ENCODE data around the gene HMGN2.

HMGN2 gene

DNA sequence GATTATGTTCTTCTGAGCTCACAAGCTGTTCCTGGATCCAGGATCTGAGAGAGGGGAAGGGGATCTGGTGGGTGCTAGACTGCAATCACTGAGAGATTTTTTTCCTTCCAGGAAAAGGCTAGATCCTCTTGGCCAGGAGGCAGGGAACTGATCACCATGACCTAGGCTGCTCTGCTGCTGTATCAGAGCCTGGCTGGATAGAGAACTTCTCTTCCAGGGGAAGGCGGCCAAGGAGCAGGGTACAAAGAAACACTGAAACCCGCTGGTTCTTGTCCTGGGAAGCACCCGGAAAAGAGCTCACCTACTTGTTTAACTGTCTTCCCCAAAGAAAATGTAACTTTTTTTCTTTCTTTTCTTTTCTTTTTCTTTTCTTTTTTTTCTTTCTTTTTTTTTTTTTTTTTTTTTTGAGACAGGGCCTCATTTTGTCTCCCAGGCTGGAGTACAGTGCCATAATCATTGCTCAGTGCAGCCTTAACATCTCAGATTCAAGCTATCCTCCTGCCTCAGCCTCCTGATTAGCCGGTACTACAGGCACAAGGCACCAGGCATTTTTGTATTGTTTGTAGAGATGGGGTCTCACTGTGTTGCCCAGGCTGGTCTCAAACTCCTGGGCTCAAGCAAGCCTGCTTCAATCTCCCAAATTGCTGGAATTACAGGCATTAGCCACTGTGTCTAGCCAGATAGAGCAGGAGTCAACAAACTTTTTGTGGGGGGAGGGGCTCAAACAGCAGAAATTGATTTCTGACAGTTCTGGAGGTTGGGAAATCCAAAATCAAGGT, 44.9 kb downstream of the HMGN2 start:
- Histone ChIP-seq H3K9me3 (ENCODE audit: insufficient read depth, low read depth, low read length) (no peaks in the 10 kb centered on the region), H3K4me3 (ENCODE audit: low read length) (no peak overlapping the region), H3K4me1 (ENCODE audit: insufficient read depth, low read length) (no peaks in the 10 kb centered on the region), H3K27ac (ENCODE audit: low read length) (no peak overlapping the region), H3K9ac (ENCODE audit: low read depth, low read length) (no peak overlapping the region), H3K27me3 (ENCODE audit: insufficient read depth, low read length) (no peaks in the 10 kb centered on the region), H3K36me3 (ENCODE audit: insufficient read depth, low read depth, low read length) (no peaks in the 10 kb centered on the region)

DNA sequence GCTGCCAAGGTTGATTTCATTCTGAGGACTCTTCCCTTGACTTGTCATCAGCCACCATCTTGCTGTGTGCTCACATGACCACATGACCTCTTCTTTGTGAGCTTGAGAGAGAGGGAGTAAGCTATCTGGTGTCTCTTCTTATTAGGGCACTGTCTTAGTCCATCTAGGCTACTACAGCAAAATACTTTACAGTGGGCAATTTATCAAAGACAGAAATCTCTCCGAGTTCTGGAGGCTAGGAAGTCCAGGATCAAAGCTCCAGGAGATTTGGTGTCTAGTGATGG, 45.5 kb downstream of the HMGN2 start:
- Histone ChIP-seq H3K27ac (ENCODE audit: low read length) (no peak overlapping the region), H3K9me3 (ENCODE audit: insufficient read depth, low read depth, low read length) (no peaks in the 10 kb centered on the region), H3K36me3 (ENCODE audit: insufficient read depth, low read depth, low read length) (no peaks in the 10 kb centered on the region), H3K4me3 (ENCODE audit: low read length) (no peak overlapping the region), H3K27me3 (ENCODE audit: insufficient read depth, low read length) (no peaks in the 10 kb centered on the region), H3K4me1 (ENCODE audit: insufficient read depth, low read length) (no peaks in the 10 kb centered on the region), H3K9ac (ENCODE audit: low read depth, low read length) (no peak overlapping the region)

DNA sequence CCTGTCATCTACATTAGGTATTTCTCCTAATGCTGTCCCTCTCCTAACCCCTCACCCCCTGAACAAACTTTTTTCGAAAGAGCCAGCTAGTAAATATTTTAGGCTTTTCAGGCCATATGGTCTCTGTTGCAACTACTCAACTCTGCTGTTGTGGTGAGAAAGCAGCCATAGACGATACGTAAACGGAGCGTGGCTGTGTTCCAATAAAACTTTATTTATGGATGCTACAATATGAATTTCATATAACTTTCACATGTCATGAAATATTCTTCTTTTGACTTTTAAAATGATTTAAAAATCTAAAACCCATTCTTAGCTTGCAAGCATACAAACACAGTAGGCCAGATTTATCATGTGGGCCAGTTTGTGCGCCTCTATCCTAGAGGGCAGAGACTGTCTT, 46.1 kb downstream of the HMGN2 start:
- no peaks in the 10 kb centered on the region for H3K9me3 ChIP-seq (ENCODE audit: insufficient read depth, low read depth, low read length)
- no peak overlapping the region for H3K27ac ChIP-seq (ENCODE audit: low read length)

DNA sequence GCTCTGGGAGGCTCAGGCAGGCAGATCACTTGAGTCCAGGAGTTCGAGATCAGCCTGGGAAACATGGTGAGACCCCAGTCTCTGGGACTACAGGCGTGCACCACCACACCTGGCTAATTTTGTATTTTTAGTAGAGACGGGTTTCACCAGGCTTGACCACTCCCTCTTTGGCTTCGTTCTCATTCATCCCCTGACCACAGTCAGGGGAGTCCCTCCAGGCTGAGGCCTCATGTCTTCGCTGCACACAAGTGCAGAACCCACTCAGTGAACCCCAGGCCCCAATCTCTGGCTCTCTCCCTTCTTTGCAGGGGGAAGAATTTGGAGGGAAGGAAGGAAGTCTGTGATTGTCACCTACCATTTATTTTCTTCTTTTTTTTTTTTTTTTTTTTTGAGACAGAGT, 48.1 kb downstream of the HMGN2 start:
- no peaks in the 10 kb centered on the region for H3K4me1 ChIP-seq (ENCODE audit: insufficient read depth, low read length)
- no peaks in the 10 kb centered on the region for H3K36me3 ChIP-seq (ENCODE audit: insufficient read depth, low read depth, low read length)
- no peaks in the 10 kb centered on the region for H3K9me3 ChIP-seq (ENCODE audit: insufficient read depth, low read depth, low read length)
- no peaks in the 10 kb centered on the region for H3K27me3 ChIP-seq (ENCODE audit: insufficient read depth, low read length)
- H3K27ac ChIP-seq (ENCODE audit: low read length) = no peak overlapping the region
- H3K9ac ChIP-seq (ENCODE audit: low read depth, low read length) = no peak overlapping the region
- no peak overlapping the region for H3K4me3 ChIP-seq (ENCODE audit: low read length)

More for the DNA sequence above, 46.1 kb downstream of the HMGN2 start:
- no peaks in the 10 kb centered on the region for H3K27me3 ChIP-seq (ENCODE audit: insufficient read depth, low read length)
- no peaks in the 10 kb centered on the region for H3K36me3 ChIP-seq (ENCODE audit: insufficient read depth, low read depth, low read length)
- no peak overlapping the region for H3K9ac ChIP-seq (ENCODE audit: low read depth, low read length)
- H3K4me1 ChIP-seq (ENCODE audit: insufficient read depth, low read length) = no peaks in the 10 kb centered on the region
- no peak overlapping the region for H3K4me3 ChIP-seq (ENCODE audit: low read length)

DNA sequence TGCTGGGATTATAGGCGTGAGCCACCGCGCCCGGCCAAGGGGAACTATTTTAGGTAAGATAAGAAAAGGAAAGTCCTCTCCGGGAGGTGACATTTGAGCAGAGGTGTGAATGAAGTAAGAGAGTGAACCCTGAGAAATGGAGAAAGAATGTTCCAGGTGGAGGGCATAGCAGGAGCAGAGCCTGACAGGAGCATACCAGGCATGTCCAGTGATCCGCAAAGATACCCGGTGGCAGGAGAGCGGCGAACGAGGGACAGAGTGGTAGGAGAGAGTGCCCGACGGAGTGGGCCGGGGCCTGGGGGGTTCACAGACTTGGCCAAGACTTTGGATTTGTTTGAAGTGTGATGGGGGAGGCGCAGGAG, 49.4 kb downstream of the HMGN2 start:
- no peak overlapping the region for H3K27ac ChIP-seq (ENCODE audit: low read length)
- no peaks in the 10 kb centered on the region for H3K36me3 ChIP-seq (ENCODE audit: insufficient read depth, low read depth, low read length)
- H3K9me3 ChIP-seq (ENCODE audit: insufficient read depth, low read depth, low read length) = no peaks in the 10 kb centered on the region
- H3K4me1 ChIP-seq (ENCODE audit: insufficient read depth, low read length) = no peaks in the 10 kb centered on the region
- H3K4me3 ChIP-seq (ENCODE audit: low read length) = no peak overlapping the region
- no peaks in the 10 kb centered on the region for H3K27me3 ChIP-seq (ENCODE audit: insufficient read depth, low read length)
- H3K9ac ChIP-seq (ENCODE audit: low read depth, low read length) = no peak overlapping the region

DNA sequence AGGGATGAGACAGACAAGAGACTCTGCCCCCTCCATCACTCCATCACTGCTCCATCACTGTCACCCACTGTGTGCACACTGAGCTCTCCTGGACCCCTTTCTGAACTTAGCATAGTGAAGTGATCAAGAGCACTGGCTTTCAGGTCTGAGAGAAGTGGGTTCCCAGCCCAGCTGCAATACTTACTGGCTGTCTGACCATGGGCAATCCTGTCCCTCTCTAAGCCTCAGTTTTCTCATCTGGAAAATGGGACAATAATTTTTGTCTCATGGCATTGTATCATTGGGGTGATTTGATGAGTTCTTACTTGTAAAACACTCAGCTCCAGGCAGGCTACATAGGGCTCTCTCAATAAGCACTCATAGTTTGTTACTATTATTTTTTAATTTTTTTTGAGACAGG, 49.8 kb downstream of the HMGN2 start:
- H3K27me3 ChIP-seq (ENCODE audit: insufficient read depth, low read length) = no peaks in the 10 kb centered on the region
- no peaks in the 10 kb centered on the region for H3K4me1 ChIP-seq (ENCODE audit: insufficient read depth, low read length)
- H3K9ac ChIP-seq (ENCODE audit: low read depth, low read length) = no peak overlapping the region
- H3K36me3 ChIP-seq (ENCODE audit: insufficient read depth, low read depth, low read length) = no peaks in the 10 kb centered on the region
- H3K4me3 ChIP-seq (ENCODE audit: low read length) = no peak overlapping the region
- no peaks in the 10 kb centered on the region for H3K9me3 ChIP-seq (ENCODE audit: insufficient read depth, low read depth, low read length)
- no peak overlapping the region for H3K27ac ChIP-seq (ENCODE audit: low read length)

DNA sequence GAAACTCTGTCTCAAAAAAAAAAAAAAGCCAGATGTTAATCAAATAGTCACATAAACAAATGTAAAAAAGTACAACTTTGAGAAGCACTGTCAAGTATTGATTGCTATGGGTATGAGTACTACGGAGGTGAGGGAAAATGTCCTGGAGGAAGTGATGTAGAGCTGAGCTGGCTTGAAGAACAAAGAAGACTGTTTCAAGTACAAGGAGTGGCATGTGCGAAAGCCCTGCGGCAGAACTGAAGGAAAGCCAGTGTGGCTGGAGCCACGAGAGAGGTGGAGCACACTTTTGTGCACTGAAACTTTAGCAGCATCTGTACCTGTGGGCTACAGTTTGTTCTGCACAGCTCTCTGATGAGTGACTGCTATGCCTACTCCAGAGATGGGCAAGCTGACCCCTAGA, 51.9 kb downstream of the HMGN2 start:
- no peak overlapping the region for H3K9ac ChIP-seq (ENCODE audit: low read depth, low read length)
- no peaks in the 10 kb centered on the region; the same call in 1 of the 2 replicates for H3K4me1 ChIP-seq (ENCODE audit: insufficient read depth, low read length)
- no peaks in the 10 kb centered on the region for H3K9me3 ChIP-seq (ENCODE audit: insufficient read depth, low read depth, low read length)
- H3K27ac ChIP-seq (ENCODE audit: low read length) = no peak overlapping the region
- H3K27me3 ChIP-seq (ENCODE audit: insufficient read depth, low read length) = no peaks in the 10 kb centered on the region
- no peaks in the 10 kb centered on the region for H3K36me3 ChIP-seq (ENCODE audit: insufficient read depth, low read depth, low read length)
- no peak overlapping the region for H3K4me3 ChIP-seq (ENCODE audit: low read length)

Data from iPS-20b (cell line).